Measurements from ENCODE around the gene CPAMD8. TPM values are rescaled to one million over a fixed set of nuclear protein-coding genes. Genes with fewer than 3 reads are reported as not detected.

CPAMD8 gene
- total and polyA plus RNA-seq, 2 experiments from 2014 or later: 7.9 to 17.6 TPM

- 85% methylated on average over 24 of the region's 24 CpGs for WGBS (ENCODE audit: low lambda C conversion rate, missing lambda C conversion rate)
- H2AFZ ChIP-seq: no peak overlapping the region
- no peak overlapping the region for H3K27ac ChIP-seq
- H3K4me2 ChIP-seq: no peak overlapping the region
- no peaks in the 10 kb centered on the region for H3K4me1 ChIP-seq (ENCODE audit: insufficient read depth)
- H3K9me3 ChIP-seq (ENCODE audit: low read depth): no peaks in the 10 kb centered on the region
- no peak overlapping the region for H3K4me3 ChIP-seq
- H3K36me3 ChIP-seq (replicated peaks; ENCODE audit: insufficient read depth, low read depth): no peaks in the 10 kb centered on the region
- TF ChIP-seq EZH2phosphoT487 (IDR thresholded peaks at IDR 0.05; ENCODE audit: low read depth, severe bottlenecking, unreplicated experiment) (no peak), CTCF (IDR thresholded peaks at IDR 0.05; ENCODE audit: poor library complexity) (no peak), EZH2 (IDR thresholded peaks at IDR 0.05; ENCODE audit: borderline replicate concordance) (no peak)
- H3K27me3 ChIP-seq: no peaks in the 10 kb centered on the region
- no peaks in the 10 kb centered on the region for H4K20me1 ChIP-seq (ENCODE audit: insufficient read depth, poor library complexity, severe bottlenecking)
- H3K79me2 ChIP-seq: no peaks in the 10 kb centered on the region
- no peaks in the 10 kb centered on the region for H3K9me2 ChIP-seq (replicated peaks; ENCODE audit: insufficient read depth)
- no peak for DNase-seq (ENCODE audit: low spot score)
Measured at GRCh38 chr19:16890461-16891184, 136.0 kb downstream of the CPAMD8 start.

- Histone ChIP-seq H3K4me3 (no peak overlapping the region), H4K20me1 (ENCODE audit: insufficient read depth, poor library complexity, severe bottlenecking) (no peaks in the 10 kb centered on the region), H3K4me1 (ENCODE audit: insufficient read depth) (no peaks in the 10 kb centered on the region), H3K9me2 (replicated peaks; ENCODE audit: insufficient read depth) (no peaks in the 10 kb centered on the region), H3K79me2 (no peaks in the 10 kb centered on the region), H2AFZ (no peak overlapping the region), H3K27me3 (no peaks in the 10 kb centered on the region), H3K36me3 (replicated peaks; ENCODE audit: insufficient read depth, low read depth) (no peaks in the 10 kb centered on the region), H3K4me2 (no peak overlapping the region), H3K27ac (no peak overlapping the region), H3K9me3 (ENCODE audit: low read depth) (no peaks in the 10 kb centered on the region)
- DNase-seq (ENCODE audit: low spot score): no peak
- WGBS (ENCODE audit: low lambda C conversion rate, missing lambda C conversion rate): 95% methylated on average over 45 of the region's 48 CpGs
- TF ChIP-seq CTCF (IDR thresholded peaks at IDR 0.05; ENCODE audit: poor library complexity) (no peak), EZH2 (IDR thresholded peaks at IDR 0.05; ENCODE audit: borderline replicate concordance) (no peak), EZH2phosphoT487 (IDR thresholded peaks at IDR 0.05; ENCODE audit: low read depth, severe bottlenecking, unreplicated experiment) (no peak)
Measured at GRCh38 chr19:16889883-16890460, 136.6 kb downstream of the CPAMD8 start.

GRCh38 chr19:16889366-16889882 lies 137.2 kb downstream of the CPAMD8 start:
- no peak overlapping the region for H2AFZ ChIP-seq
- TF ChIP-seq EZH2 (IDR thresholded peaks at IDR 0.05; ENCODE audit: borderline replicate concordance) (no peak), CTCF (IDR thresholded peaks at IDR 0.05; ENCODE audit: poor library complexity) (no peak), EZH2phosphoT487 (IDR thresholded peaks at IDR 0.05; ENCODE audit: low read depth, severe bottlenecking, unreplicated experiment) (no peak)
- no peak overlapping the region for H3K4me3 ChIP-seq
- H3K4me2 ChIP-seq: no peak overlapping the region
- no peaks in the 10 kb centered on the region for H3K9me3 ChIP-seq (ENCODE audit: low read depth)
- no peak overlapping the region for H3K27ac ChIP-seq
- no peak for DNase-seq (ENCODE audit: low spot score)
- no peaks in the 10 kb centered on the region for H3K27me3 ChIP-seq
- WGBS (ENCODE audit: low lambda C conversion rate, missing lambda C conversion rate): 91% methylated on average over 21 of the region's 22 CpGs
- H3K79me2 ChIP-seq: no peaks in the 10 kb centered on the region
- no peaks in the 10 kb centered on the region for H4K20me1 ChIP-seq (ENCODE audit: insufficient read depth, poor library complexity, severe bottlenecking)
- H3K4me1 ChIP-seq (ENCODE audit: insufficient read depth): no peaks in the 10 kb centered on the region
- no peaks in the 10 kb centered on the region for H3K36me3 ChIP-seq (replicated peaks; ENCODE audit: insufficient read depth, low read depth)
- H3K9me2 ChIP-seq (replicated peaks; ENCODE audit: insufficient read depth): no peaks in the 10 kb centered on the region
